ENCODE measurements around the gene RNF40. TPM values are rescaled to one million over a fixed set of nuclear protein-coding genes. Genes with fewer than 3 reads are reported as not detected.
A peak's percentile ranks its signal among the peaks of the same experiment; 100 is the strongest.

RNF40 gene
- total and polyA plus RNA-seq, 10 donors: 38.1 to 111 (median 79.1) TPM

- peak; percentile 92 for DNase-seq
- H3K4me3 ChIP-seq: peak overlapping the region; percentile 48 to 84 (median 62)
- no peaks in the 10 kb centered on the region for H3K9me3 ChIP-seq
- peaks cover 0 to 43% (median 40%) of the 10 kb centered on the region in 6 donors for H3K36me3 ChIP-seq
- H3K4me1 ChIP-seq: peaks cover 12 to 58% (median 32%) of the 10 kb centered on the region in 6 donors
- WGBS, 5 donors: 0 to 1% (median 1%) methylated on average over 39 to 81 of the region's 81 CpGs
- H3K27me3 ChIP-seq (replicated peaks in 1 of 7): peaks cover 0 to 16% (median 0%) of the 10 kb centered on the region in 7 donors
- TF ChIP-seq POLR2AphosphoS5 (IDR thresholded peaks at IDR 0.05): peak; percentile 73 to 88 (median 83)
- no peak for TF ChIP-seq CTCF (IDR thresholded peaks at IDR 0.05 in 8 of 11, conservative IDR thresholded peaks at IDR 0.05 in 3 of 11)
- no peak for TF ChIP-seq POLR2A (IDR thresholded peaks at IDR 0.05)
- H3K27ac ChIP-seq: peak overlapping the region; percentile 39 to 86 (median 75)
- intact Hi-C loops (cut with DNase I; ENCODE audit: low total_unique reads): loop anchor here (10.0 kb wide), 1 partner anchor 51 kb away; no protein-coding TSS in a partner anchor
These were observed 13.5 kb downstream of the RNF40 start for GRCh38 chr16:30775392-30776188.

- 74 to 90% (median 81%) methylated on average over 7 of the region's 7 CpGs for WGBS, 5 donors
- H3K27ac ChIP-seq: peak overlapping the region in 3 of 8 donors; percentile 1 to 24 (median 18)
- TF ChIP-seq POLR2AphosphoS5 (IDR thresholded peaks at IDR 0.05) (peak in 1 of 3 donors; percentile 57), CTCF (IDR thresholded peaks at IDR 0.05 in 8 of 11, conservative IDR thresholded peaks at IDR 0.05 in 3 of 11) (no peak)
These were observed 15.6 kb downstream of the RNF40 start for GRCh38 chr16:30777591-30778297.

GRCh38 chr16:30778549-30779244 lies 16.6 kb downstream of the RNF40 start:
- WGBS, 5 donors: 81 to 90% (median 86%) methylated on average over 13 to 14 of the region's 14 CpGs
- peak in 2 of 3 donors; percentile 9 to 31 for TF ChIP-seq POLR2AphosphoS5 (IDR thresholded peaks at IDR 0.05)
- no peak for TF ChIP-seq CTCF (IDR thresholded peaks at IDR 0.05 in 8 of 11, conservative IDR thresholded peaks at IDR 0.05 in 3 of 11)
- TF ChIP-seq POLR2A (IDR thresholded peaks at IDR 0.05): no peak
- Histone ChIP-seq H3K27me3 (replicated peaks in 1 of 7) (peaks cover 0 to 16% (median 0%) of the 10 kb centered on the region in 7 donors), H3K27ac (peak overlapping the region in 2 of 8 donors; percentile 1 to 18), H3K4me3 (no peak overlapping the region), H3K4me1 (peaks cover 12 to 55% (median 32%) of the 10 kb centered on the region in 6 donors), H3K36me3 (peaks cover 0 to 43% (median 31%) of the 10 kb centered on the region in 6 donors), H3K9me3 (no peaks in the 10 kb centered on the region)
- DNase-seq: no peak
- intact Hi-C loops (cut with DNase I; ENCODE audit: low total_unique reads): loop anchor here (10.0 kb wide), 1 partner anchor 54 kb away; no protein-coding TSS in a partner anchor

More at GRCh38 chr16:30777591-30778297, 15.6 kb downstream of the RNF40 start:
- DNase-seq: no peak
- Histone ChIP-seq H3K4me1 (peaks cover 12 to 63% (median 32%) of the 10 kb centered on the region in 6 donors), H3K36me3 (peaks cover 0 to 43% (median 32%) of the 10 kb centered on the region in 6 donors), H3K4me3 (no peak overlapping the region), H3K9me3 (no peaks in the 10 kb centered on the region), H3K27me3 (replicated peaks in 1 of 7) (peaks cover 0 to 16% (median 0%) of the 10 kb centered on the region in 7 donors)
- intact Hi-C loops (cut with DNase I; ENCODE audit: low total_unique reads): loop anchor here (10.0 kb wide), 1 partner anchor 53 kb away; no protein-coding TSS in a partner anchor
